DLD1 (cell line): ENCODE results near the gene IMMP2L.
"Not testable (repeated sequence)": the region's sequence is repeated elsewhere in the genome, so short reads cannot be mapped to it uniquely, and the experiment has no call there.

Source experiments
- in situ Hi-C: cut with HindIII; loops from 2 replicates; pipeline ENCODE4 v1.10.0; 2017; ENCODE audit warnings: low sequenced_read_pairs

The IMMP2L gene

DNA sequence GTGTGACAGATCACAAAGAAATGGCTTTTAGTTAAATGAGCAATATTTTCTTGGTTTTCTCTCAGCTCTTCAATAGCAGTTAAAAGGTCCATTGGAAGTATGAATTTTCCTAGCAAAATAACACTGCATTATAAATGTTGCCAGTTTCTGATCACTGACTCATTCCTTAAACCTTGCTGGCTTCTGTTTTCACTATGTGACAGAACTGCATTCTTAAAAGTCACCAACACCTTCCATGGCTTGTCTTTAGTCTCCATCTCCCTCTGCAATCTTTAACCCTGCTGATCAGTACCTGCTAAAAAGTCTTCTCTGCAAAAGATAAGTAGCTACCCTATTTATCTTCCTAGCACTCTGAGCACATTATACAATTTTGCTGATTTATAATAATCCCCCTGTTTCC, 876.4 kb downstream of the IMMP2L start:
- in situ Hi-C loops = no loop called here

DNA sequence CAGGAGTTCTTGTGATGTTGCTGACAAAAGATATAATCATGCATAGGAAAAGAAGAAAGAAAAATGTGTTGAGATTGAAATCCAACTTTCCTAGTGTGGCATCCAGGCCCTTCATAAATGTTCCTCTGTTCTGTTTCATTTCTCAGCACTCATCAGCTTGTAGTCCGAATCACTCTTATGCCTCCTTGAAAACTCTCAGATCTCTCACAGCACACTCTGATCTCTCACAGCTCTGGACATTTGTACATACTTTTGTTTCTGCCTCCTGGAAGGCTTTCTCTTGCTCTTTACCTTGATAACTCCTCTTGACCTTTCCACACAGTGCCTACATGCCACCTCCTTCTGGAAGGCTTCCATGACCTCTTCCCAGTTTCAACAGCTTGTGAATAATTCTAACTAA, 880.4 kb downstream of the IMMP2L start:
- in situ Hi-C loops = no loop called here

DNA sequence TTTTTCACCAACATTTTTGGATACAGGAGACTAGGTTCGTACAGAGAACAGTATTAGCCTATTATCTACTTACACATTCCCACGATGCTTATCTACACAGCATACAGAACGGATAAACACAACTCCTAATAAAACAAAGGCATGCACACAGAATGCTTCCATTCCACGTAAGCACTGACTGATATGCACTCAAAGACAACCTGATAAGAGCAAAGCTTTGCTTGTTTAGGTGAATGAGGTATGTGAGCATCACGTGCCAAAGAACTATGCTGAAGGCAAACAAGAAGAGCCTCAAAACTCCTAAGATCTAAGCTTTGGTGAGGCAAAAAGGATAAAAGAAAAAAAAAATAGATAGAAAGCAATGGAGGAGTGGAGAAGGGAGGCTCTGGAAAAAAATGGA, 884.9 kb downstream of the IMMP2L start:
- in situ Hi-C loops = no loop called here

DNA sequence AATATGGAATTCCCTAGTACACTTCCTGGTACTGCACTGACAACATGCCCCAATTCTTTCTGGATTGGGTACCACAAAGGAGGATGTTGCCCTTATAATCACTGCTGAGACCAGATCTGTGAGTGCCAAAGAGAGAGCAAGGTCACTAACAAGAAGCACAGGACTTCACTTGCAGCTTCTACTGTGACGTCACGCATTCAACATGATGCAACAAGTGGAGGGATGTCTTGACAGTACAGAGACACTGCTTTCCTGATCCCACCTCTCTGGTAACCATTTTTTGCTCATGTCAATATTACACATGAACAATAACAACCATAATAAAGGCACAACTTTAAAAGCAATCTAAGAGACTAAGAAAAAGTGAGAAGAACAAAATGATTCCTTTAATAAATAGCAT, 885.5 kb downstream of the IMMP2L start:
- in situ Hi-C loops = no loop called here

DNA sequence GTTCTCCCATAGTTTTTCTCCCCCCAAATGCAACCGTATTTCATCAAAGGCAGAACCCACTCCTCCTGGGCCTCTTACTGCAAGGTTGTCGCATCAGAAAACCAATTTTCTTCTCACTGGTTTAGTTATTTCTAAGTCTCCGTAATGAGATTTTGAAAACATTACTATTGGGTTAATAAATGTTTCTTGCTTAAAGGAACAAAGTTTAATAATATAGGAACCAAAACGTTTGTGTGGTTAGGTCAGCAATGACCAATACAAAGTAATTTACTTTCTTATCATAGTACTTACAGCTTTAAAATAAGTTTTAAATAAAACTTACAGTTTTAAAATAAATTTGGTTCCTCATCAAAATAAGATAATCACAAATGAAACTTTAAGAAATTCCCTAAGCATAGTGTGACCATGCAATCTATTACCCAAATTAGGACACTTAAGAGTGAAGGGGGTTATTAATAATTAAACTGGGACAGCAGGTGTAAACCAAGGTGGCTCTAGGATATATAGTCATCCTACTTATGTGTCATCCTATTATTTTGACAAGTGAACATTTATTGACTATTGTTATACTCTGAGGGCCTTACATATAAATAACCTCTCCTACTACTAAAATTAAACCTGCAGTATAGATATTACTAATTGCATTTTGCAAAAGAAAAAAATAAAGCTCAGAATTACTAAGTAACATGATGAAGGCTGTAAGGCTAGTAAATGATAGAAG, 886.7 kb downstream of the IMMP2L start:
- in situ Hi-C loops = no loop called here

DNA sequence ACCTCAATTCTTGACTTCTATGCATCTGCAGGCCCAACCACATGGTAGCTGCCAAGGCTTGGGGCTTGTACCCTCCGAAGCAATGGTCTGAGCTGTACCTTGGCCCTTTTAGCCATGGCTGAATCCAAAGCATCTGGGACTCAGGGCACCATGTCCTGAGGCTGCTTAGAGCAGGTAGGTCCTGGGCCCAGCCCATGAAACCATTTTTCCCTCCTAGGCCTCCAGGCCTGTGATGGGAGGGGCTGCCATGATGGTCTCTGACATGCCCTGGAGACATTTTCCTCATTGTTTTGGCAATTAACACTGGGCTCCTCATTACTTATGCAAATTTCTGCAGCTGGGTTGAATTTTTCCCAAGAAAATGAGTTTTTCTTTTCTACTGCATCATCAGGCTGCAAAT, 889.1 kb downstream of the IMMP2L start:
- in situ Hi-C loops = no loop called here

DNA sequence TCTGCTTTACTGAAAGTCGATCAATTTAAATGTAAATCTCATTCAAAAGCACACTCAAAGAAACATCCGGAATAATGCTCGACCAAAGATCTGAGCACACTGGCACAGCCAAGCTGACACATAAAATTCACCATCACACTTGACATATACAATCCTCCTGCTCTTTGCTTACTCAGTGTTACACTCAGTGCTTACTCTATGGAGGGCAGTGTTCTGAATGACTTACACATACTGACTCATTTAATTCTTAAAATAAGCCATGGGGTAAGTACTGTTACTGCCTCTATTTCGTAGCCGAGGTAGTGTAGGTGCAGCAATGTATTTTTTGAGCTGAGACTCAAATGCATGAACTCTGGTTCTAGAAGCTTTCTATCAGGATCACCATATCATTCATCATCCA, 892.9 kb downstream of the IMMP2L start:
- in situ Hi-C loops = no loop called here

DNA sequence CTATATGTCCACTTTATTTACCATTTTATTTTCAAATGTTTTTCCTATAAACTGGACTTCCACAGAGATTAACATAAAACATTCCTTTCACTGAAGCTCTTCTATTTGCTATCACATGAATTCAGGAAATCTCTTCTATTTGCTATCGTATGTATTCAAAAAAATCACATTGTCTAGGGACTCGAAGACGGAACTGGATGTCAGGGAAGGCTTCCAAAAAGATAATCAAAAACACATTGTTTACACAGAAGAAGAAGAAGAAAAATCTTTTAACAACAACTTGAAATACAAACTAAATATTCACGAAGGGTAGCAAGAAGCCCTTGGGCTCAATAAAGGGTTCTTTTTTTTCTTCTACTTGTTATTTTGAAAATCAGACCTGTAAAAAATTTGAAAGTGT, 897.5 kb downstream of the IMMP2L start:
- in situ Hi-C loops = no loop called here

DNA sequence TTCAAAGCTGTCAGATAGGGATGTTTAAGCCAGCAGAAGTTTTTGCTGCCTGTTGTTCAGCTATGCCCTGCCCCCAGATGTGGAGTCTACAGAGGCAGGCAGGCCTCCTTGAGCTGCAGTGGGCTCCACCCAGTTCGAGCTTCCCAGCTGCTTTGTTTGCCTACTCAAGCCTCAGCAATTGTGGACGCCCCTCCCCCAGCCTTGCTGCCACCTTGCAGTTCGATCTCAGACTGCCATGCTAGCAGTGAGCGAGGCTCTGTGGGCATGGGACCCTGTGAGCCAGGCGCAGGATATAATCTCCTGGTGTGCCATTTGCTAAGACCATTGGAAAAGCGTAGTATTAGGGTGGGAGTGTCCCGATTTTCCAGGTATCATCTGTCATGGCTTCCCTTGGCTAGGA, 901.7 kb downstream of the IMMP2L start:
- in situ Hi-C loops = not testable (repeated sequence)

DNA sequence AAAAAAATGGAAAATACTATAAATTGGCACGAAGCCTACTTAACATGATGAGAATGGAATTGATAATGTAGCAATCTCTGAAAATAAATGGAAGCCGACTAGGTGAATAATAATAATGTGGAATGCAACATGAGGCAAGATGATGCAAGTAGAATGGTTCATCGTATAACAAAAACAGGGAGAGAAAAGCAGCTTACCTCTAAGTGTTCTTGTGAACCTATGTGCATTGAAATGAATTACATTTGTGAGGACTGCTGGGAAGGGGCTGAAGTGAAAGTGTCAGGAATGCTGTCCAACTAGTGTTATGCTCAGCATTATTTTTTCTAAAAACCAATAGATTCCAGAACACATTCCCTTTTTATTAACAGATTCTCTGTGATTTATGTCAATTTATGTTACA, 912.0 kb downstream of the IMMP2L start:
- in situ Hi-C loops = no loop called here

DNA sequence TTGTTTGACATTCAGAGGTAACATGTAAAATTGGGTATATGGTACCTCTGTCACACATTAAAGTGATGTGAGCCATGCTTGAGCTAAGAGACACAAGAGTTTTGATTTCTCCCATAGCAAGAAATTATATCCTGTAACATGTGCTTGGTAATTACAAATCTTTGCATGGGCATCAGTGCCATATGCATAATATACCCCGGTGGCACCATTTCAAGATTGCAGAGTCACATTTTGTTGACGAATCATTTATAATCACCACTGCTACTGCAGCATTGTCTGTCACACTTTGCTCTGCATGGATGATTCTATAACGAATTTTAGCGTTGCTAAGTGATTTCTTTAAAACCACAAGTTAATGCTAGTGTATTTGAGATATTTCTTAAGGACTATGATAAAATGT, 915.0 kb downstream of the IMMP2L start:
- in situ Hi-C loops = no loop called here

DNA sequence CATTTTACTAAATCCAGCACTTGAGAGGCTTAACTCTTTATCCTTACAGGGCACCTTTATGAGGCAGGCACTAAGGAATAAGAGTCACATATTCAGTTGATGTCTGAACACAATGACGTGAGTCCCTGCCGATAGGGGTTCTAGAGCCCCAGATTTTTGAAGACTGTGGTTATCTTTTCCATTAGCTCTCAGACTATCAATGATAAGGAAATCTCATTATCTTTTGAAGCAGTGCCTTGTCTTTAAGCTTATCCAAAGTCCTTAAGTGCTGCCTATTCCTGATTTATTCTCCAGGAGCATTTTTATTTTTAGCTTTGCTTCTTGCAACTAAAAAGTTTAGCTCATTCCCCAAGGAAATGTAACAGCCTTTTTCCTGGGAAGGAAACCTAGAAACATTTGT, 915.5 kb downstream of the IMMP2L start:
- in situ Hi-C loops = no loop called here

DNA sequence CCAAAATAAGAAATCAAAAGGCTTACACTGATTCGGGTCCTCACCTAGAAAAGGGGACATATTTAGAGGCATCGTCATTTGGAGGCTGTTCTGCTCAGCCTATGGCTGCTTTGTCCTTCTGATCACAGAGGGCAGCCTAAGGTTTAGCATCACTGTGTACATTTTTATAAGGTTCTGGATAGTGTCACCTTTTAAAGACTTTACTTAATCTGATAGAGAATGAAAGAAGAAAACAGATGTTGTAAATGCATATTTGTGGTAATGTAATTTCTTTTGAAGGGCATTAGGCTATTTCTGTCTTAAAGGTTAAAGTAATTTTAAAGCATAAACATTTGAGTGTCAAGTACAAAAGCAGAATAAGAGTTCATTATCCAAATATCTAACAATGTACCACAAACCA, 916.7 kb downstream of the IMMP2L start:
- in situ Hi-C loops = no loop called here

DNA sequence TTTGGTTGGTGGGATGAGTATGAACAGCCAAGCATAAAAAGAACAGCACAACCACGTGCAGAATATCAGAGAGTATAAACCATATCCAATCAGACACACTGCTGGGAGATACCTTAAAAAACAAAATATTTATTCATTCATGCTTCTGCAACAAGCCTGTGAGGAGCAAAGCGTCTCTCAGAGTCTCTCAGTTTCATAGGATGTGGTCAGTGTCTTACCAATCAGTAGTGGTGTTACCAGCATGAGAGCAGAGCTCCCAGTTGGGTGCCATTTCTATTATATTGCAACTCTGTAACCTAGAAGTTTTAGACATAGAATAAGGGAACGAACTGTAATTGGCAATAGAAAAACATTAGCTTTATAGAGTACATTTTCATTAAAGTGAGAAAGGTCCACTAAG, 917.2 kb downstream of the IMMP2L start:
- in situ Hi-C loops = no loop called here

DNA sequence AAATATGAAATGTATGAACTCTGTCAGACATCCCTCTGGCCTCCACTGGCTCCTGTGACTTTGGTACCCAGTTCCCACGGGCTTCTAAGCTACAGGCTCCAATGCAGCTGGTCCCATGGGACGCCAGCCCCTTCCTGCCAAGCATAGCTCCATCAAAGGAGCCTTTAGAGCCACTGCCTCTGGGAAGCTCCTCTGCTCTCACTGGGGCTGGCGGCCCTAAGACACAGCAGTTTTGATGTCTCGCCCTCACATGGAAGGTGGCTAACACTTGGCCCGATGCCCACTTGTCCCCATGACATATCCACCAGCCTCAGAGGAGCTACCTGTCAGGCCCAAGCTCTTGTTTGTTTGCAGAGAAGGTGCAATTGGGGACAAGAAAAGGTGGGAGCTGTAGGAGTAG, 925.0 kb downstream of the IMMP2L start:
- in situ Hi-C loops = no loop called here

DNA sequence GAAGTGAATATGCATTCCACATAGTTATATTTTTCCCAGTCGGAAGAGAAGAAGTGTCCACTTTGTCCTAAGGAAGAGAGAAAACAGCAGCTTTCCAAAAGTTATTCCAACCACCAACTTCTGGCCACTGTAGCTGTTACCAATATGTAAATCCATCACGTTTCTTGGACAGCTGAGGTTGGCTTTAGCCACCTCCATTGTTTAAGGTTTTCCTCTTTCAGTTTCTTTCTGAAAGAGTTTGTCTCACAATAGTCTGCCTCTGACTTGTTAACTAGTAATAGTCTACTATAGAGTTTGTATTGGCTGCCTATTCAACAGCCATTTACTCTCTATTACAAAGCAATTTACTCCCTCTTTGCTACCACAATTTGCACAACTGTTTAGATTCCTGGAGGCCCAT, 929.0 kb downstream of the IMMP2L start:
- in situ Hi-C loops = no loop called here

DNA sequence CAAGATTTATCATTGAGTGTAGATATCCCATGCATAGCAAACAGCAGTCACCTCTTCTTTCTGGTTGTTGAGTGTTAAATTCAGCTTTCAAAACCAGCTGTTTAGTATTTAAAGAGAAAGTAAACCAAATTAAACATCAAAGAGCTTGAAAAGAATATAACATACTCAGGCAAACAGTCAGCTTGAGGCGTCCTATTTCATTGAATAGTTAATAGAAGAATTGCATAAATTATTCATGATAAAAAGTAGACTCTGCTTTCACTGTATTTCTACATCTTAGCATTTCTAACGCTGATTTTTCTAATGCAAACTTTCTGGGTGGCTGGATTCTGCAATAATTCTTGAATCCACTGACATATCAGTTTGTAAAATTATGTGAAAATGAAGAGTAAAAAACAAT, 935.9 kb downstream of the IMMP2L start:
- in situ Hi-C loops = no loop called here

DNA sequence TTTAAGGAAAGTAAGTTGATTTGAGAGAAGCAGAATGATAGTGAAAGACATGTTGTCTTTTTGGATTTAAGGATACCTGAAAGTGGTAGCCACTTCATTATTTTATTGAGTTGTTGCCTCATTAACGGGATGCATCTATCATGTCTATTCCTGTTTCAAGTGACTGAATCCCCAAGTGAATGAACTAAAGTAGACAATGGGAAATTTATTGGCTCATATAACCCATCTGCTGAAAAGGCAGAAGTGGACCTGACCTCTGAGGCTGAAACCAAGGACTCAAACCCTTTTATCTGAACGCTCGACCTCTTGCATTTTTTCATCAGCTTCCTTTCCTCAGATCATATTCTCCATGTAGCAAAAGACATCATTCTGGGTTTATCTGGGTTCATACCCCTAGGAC, 937.0 kb downstream of the IMMP2L start:
- in situ Hi-C loops = no loop called here

DNA sequence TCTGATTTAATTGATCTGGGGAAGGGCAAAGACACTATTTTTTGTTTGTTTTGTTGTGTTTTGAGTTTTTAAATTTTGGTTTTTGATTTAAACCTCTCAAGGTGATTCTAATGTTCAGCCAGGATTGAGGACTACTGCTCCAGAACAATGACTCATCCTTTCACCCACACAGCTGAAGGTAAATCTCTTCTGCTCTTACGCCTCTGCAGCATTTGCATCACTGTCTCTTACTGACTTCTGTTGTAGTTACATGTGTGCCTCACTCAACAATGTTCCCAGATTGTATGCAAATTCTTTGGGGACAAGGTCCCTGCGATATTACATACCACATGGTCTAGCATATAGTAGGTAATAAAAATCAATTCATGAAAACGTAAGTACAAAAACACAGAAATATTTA, 938.9 kb downstream of the IMMP2L start:
- in situ Hi-C loops = no loop called here

DNA sequence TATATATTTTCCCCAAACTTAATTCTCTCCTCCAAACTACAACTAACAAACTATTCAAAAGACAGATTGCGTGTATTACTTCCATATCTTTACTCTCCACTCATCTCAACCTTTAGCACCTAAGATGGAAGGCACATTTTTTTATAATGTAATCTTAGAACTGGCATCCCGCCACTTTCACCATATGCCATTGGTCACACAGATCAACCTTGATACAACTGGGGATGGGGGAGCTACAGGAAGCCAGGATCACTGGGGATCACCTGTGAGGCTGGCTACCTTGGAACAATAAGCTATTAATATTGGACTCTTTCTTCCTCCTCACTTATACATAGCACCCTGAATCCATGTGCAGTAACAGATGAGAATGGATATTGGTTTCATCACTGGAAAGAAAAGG, 941.0 kb downstream of the IMMP2L start:
- in situ Hi-C loops = no loop called here

DNA sequence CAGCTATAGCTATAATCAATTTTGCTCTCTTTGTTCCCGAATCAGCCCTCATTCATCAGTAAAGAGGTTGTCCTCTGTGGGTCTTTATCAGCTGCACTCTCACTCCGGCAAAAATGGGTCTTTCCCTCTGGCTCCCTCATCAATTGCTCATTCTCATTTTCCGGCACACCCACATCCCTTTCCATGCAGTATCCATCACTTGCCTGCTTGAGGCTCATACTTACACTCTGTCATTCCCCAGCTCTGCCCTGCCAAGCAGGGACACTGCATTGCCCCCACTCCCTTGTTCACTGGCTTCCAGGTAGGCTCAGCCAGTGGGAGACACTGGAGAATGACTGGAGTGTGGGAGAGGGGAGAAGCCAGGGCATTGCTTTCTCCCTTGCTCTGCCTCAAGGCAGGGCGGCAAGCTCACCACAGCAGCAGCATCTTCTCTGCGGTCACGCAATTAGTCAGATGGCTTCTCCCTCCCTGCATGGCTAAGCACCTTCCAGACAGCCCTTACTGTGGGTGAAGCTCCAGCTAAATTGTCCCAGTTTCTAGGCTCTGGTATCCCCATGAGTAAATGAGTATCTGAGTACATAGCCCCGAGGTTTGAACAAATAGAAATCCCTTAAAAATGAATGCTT, 942.1 kb downstream of the IMMP2L start:
- in situ Hi-C loops = no loop called here
